SW 1271 (cell line): ENCODE measurements around the gene AADAT.

Source experiments
- DNase-seq, 2 experiments: peaks; one replicate each; lab custom pipeline; 2025; lab: John Stamatoyannopoulos, UW

The AADAT gene

GRCh38 chr4:170030121-170030520 is 59.6 kb downstream of the AADAT start:
- DNase-seq, result no peak

- DNase-seq, result peak; percentile 44 to 80
Observed at GRCh38 chr4:170027181-170027829, 62.5 kb downstream of the AADAT start.

- DNase-seq, result peak; percentile 21 to 38
Observed at GRCh38 chr4:170026253-170027021, 63.3 kb downstream of the AADAT start, which contains the start of gene MFAP3L. Gene MFAP3L (minus strand): TSS chr4:170026395. CDS start chr4:170005877, 20,518 bp downstream.

GRCh38 chr4:170025523-170026252 is 64.1 kb downstream of the AADAT start:
- DNase-seq, result no peak

- no peak for DNase-seq
Observed at GRCh38 chr4:170022211-170022610, 67.5 kb downstream of the AADAT start.

GRCh38 chr4:170017252-170017651 is 72.5 kb downstream of the AADAT start:
- no peak for DNase-seq

GRCh38 chr4:170015285-170015684 is 74.5 kb downstream of the AADAT start:
- DNase-seq, result no peak

GRCh38 chr4:170014359-170015011 is 75.3 kb downstream of the AADAT start:
- no peak for DNase-seq

- no peak for DNase-seq
Observed at GRCh38 chr4:170012629-170012958, 77.2 kb downstream of the AADAT start.

GRCh38 chr4:170011921-170012628 is 77.7 kb downstream of the AADAT start:
- no peak for DNase-seq
